ENCODE measurements around the gene ABCC1. TPM values are rescaled to one million over a fixed set of nuclear protein-coding genes. Genes with fewer than 3 reads are reported as not detected.

ABCC1 gene
- total RNA-seq, 1 experiment from 2014 or later, result 12.5 TPM

GRCh38 chr16:16047761-16048160 lies 98.3 kb downstream of the ABCC1 start:
- DNase-seq (ENCODE audit: low spot score), result no peak

GRCh38 chr16:16048904-16049582 lies 99.6 kb downstream of the ABCC1 start:
- no peak for DNase-seq (ENCODE audit: low spot score)

GRCh38 chr16:16050106-16050505 lies 100.7 kb downstream of the ABCC1 start:
- DNase-seq (ENCODE audit: low spot score), result no peak

- DNase-seq (ENCODE audit: low spot score), result no peak
Measured at GRCh38 chr16:16051132-16051531, 101.7 kb downstream of the ABCC1 start.

GRCh38 chr16:16052916-16053315 lies 103.5 kb downstream of the ABCC1 start:
- no peak for DNase-seq (ENCODE audit: low spot score)

- no peak for DNase-seq (ENCODE audit: low spot score)
Measured at GRCh38 chr16:16057102-16057501, 107.7 kb downstream of the ABCC1 start.

- no peak for DNase-seq (ENCODE audit: low spot score)
Measured at GRCh38 chr16:16059160-16059559, 109.7 kb downstream of the ABCC1 start.

GRCh38 chr16:16059895-16060590 lies 110.6 kb downstream of the ABCC1 start:
- no peak for DNase-seq (ENCODE audit: low spot score)

- no peak for DNase-seq (ENCODE audit: low spot score)
Measured at GRCh38 chr16:16062023-16062937, 112.9 kb downstream of the ABCC1 start.

GRCh38 chr16:16063683-16064082 lies 114.3 kb downstream of the ABCC1 start:
- no peak for DNase-seq (ENCODE audit: low spot score)

GRCh38 chr16:16064874-16065384 lies 115.5 kb downstream of the ABCC1 start:
- no peak for DNase-seq (ENCODE audit: low spot score)

GRCh38 chr16:16067127-16067526 lies 117.7 kb downstream of the ABCC1 start:
- DNase-seq (ENCODE audit: low spot score), result no peak

- no peak for DNase-seq (ENCODE audit: low spot score)
Measured at GRCh38 chr16:16071631-16072244, 122.3 kb downstream of the ABCC1 start.

- no peak for DNase-seq (ENCODE audit: low spot score)
Measured at GRCh38 chr16:16073001-16073545, 123.7 kb downstream of the ABCC1 start.

GRCh38 chr16:16073891-16074881 lies 124.8 kb downstream of the ABCC1 start:
- peak; percentile 90 for DNase-seq (ENCODE audit: low spot score)

- no peak for DNase-seq (ENCODE audit: low spot score)
Measured at GRCh38 chr16:16075488-16076422, 126.3 kb downstream of the ABCC1 start.

- DNase-seq (ENCODE audit: low spot score), result no peak
Measured at GRCh38 chr16:16076423-16076813, 127.0 kb downstream of the ABCC1 start.

- DNase-seq (ENCODE audit: low spot score), result no peak
Measured at GRCh38 chr16:16080465-16081065, 131.1 kb downstream of the ABCC1 start.

- DNase-seq (ENCODE audit: low spot score), result no peak
Measured at GRCh38 chr16:16081141-16081540, 131.7 kb downstream of the ABCC1 start.

Measured in H4 (cell line).